C1 segment of cervical spinal cord (tissue), 14 donors: Measurements from ENCODE around the gene CCL5.

Experiments used
- DNase-seq, 14 donors: peaks; one replicate each; lab custom pipeline; 2025; lab: John Stamatoyannopoulos, UW

The CCL5 gene

GRCh38 chr17:35868737-35869136 lies 11.4 kb downstream of the CCL5 start, which contains the start of gene HEATR9:
HEATR9 (minus strand) TSS chr17:35868891; CDS start chr17:35868742, 149 bp downstream.
- no peak for DNase-seq

- DNase-seq, result no peak
These were observed 12.6 kb downstream of the CCL5 start for GRCh38 chr17:35867574-35867973.

GRCh38 chr17:35866341-35866950 lies 13.7 kb downstream of the CCL5 start:
- DNase-seq, result no peak

- DNase-seq, result no peak
These were observed 14.5 kb downstream of the CCL5 start for GRCh38 chr17:35865412-35866340.

GRCh38 chr17:35864853-35865252 lies 15.3 kb downstream of the CCL5 start:
- DNase-seq, result no peak

GRCh38 chr17:35856603-35857002 lies 23.6 kb downstream of the CCL5 start:
- DNase-seq, result no peak

GRCh38 chr17:35855965-35856364 lies 24.2 kb downstream of the CCL5 start:
- DNase-seq, result no peak

- peak in 3 of 14 donors; percentile 3 to 25 (median 16) for DNase-seq
These were observed 30.5 kb downstream of the CCL5 start for GRCh38 chr17:35849469-35850348.

- DNase-seq, result no peak
These were observed 32.4 kb downstream of the CCL5 start for GRCh38 chr17:35847633-35848373.

- no peak for DNase-seq
These were observed 33.2 kb downstream of the CCL5 start for GRCh38 chr17:35847006-35847405.

GRCh38 chr17:35846055-35846809 lies 33.9 kb downstream of the CCL5 start:
- no peak for DNase-seq

GRCh38 chr17:35844547-35844946 lies 35.6 kb downstream of the CCL5 start:
- no peak for DNase-seq

- DNase-seq, result no peak
These were observed 36.5 kb downstream of the CCL5 start for GRCh38 chr17:35843698-35844097.

- DNase-seq, result no peak
These were observed 37.9 kb downstream of the CCL5 start for GRCh38 chr17:35842239-35842638.

- no peak for DNase-seq
These were observed 38.7 kb downstream of the CCL5 start for GRCh38 chr17:35841505-35841904.

- DNase-seq, result no peak
These were observed 39.1 kb downstream of the CCL5 start for GRCh38 chr17:35841101-35841500.

GRCh38 chr17:35825206-35825605 lies 55.0 kb downstream of the CCL5 start:
- no peak for DNase-seq
